ENCODE results near the gene ESYT1.
A peak's percentile ranks its signal among the peaks of the same experiment; 100 is the strongest.

The ESYT1 gene, protein sequence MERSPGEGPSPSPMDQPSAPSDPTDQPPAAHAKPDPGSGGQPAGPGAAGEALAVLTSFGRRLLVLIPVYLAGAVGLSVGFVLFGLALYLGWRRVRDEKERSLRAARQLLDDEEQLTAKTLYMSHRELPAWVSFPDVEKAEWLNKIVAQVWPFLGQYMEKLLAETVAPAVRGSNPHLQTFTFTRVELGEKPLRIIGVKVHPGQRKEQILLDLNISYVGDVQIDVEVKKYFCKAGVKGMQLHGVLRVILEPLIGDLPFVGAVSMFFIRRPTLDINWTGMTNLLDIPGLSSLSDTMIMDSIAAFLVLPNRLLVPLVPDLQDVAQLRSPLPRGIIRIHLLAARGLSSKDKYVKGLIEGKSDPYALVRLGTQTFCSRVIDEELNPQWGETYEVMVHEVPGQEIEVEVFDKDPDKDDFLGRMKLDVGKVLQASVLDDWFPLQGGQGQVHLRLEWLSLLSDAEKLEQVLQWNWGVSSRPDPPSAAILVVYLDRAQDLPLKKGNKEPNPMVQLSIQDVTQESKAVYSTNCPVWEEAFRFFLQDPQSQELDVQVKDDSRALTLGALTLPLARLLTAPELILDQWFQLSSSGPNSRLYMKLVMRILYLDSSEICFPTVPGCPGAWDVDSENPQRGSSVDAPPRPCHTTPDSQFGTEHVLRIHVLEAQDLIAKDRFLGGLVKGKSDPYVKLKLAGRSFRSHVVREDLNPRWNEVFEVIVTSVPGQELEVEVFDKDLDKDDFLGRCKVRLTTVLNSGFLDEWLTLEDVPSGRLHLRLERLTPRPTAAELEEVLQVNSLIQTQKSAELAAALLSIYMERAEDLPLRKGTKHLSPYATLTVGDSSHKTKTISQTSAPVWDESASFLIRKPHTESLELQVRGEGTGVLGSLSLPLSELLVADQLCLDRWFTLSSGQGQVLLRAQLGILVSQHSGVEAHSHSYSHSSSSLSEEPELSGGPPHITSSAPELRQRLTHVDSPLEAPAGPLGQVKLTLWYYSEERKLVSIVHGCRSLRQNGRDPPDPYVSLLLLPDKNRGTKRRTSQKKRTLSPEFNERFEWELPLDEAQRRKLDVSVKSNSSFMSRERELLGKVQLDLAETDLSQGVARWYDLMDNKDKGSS

DNA sequence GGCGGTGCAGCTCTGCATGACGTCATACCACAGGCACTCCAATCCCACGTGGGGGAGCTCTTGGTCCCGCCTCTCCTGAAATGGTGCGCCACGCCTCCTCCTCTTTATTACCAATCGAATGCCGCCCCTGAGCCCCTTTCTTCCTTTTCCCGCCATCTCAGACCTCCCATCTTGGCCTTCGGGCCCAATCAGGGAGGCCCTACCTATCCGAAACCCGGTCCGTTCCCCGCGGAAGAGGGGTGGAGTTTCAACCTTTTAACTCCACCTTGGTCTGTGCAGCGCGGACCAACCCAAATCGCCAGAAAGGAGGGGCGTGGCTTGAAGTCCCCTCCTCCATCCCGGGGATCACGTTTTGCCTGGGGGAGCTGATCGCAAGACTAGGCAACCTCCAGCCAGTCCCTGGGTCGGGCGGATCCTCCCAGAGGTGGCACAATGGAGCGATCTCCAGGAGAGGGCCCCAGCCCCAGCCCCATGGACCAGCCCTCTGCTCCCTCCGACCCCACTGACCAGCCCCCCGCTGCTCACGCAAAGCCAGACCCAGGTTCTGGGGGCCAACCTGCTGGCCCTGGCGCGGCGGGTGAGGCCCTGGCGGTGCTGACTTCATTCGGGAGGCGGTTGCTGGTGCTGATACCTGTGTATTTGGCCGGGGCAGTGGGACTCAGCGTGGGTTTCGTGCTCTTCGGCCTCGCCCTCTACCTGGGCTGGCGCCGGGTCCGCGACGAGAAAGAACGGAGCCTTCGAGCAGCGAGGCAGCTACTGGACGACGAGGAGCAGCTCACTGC, at the start of gene ESYT1:
Gene ESYT1 (plus strand): TSS at position 380 of the 782 bp plus-strand sequence. CDS start 53 bp downstream, at position 433.
- H3K36me3 ChIP-seq (ENCODE audit: control insufficient read depth, insufficient read depth, low read length), result peaks cover 5% of the 10 kb centered on the region
- H3K4me3 ChIP-seq (replicated peaks; ENCODE audit: low read depth, low read length), result peak within 1 kb of the TSS; percentile 76
- H3K27me3 ChIP-seq (replicated peaks; ENCODE audit: control insufficient read depth, insufficient read depth, low read length), result no peaks in the 10 kb centered on the region
- TF ChIP-seq CTCF (IDR thresholded peaks at IDR 0.05; ENCODE audit: insufficient read depth, low read length, poor library complexity, severe bottlenecking), result no peak
- peak; percentile 93 for DNase-seq (ENCODE audit: extremely low read depth, insufficient read length)

DNA sequence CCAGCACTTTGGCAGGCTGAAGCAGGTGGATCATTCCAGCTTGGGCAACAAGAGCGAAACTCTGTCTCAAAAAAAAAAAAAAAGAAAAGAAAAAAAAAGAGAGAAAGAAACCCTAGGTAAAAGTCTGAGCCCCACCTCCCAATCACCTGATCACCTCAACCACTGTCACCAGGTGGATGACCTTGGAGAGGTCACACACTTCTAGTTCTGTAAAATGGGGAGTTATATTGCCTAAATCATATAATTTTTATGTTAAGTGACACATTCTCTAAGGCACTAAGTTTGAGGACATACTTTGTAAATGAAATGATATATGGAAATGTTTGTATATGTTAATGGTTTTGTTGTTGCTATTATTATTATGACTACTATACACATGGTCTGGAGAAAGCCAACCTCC, 49.6 kb upstream of the ESYT1 start:
- no peak overlapping the region for H3K4me3 ChIP-seq (replicated peaks; ENCODE audit: low read depth, low read length)
- no peaks in the 10 kb centered on the region for H3K36me3 ChIP-seq (ENCODE audit: control insufficient read depth, insufficient read depth, low read length)
- H3K27me3 ChIP-seq (replicated peaks; ENCODE audit: control insufficient read depth, insufficient read depth, low read length), result peaks cover 2% of the 10 kb centered on the region; the same call in 1 of the 2 replicates
- DNase-seq (ENCODE audit: extremely low read depth, insufficient read length), result no peak
- TF ChIP-seq CTCF (IDR thresholded peaks at IDR 0.05; ENCODE audit: insufficient read depth, low read length, poor library complexity, severe bottlenecking), result no peak

DNA sequence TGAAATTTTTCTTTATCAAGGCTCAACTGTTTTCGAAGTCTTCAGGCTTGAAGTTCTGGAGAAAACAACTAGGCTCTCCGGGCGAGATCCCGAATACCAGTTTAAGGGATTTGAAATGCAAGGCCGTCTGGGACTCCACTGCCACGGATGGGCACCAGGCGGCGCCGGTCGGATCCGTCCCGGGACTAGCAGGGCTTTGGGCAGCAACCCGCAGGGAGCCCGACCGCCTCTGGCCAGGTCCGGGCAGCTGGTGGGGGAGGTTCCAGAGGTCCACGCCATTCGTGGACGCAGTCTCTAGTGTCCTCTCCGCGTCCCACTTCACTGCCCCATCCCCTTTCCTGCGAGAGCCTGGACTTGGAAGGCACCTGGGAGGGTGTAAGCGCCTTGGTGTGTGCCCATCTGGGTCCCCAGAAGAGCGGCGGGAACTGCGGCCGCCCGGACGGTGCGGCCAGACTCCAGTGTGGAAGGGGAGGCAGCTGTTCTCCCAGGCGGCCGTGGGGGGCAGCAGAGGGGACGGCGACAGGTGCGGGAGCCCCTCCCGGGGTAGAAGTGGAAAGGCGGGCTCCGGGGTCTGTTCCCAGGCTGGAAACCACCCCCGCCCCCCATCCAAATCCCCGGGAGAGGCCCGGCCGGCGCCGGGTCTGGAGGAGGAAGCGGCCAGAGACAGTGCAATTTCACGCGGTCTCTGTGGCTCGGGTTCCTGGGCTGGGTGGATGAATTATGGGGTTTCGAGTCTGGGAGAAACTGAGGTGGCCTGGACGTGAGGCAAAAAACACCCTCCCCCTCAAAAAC, 48.9 kb upstream of the ESYT1 start:
- Histone ChIP-seq H3K4me3 (replicated peaks; ENCODE audit: low read depth, low read length) (peak overlapping the region; percentile 61), H3K27me3 (replicated peaks; ENCODE audit: control insufficient read depth, insufficient read depth, low read length) (peaks cover 4% of the 10 kb centered on the region), H3K36me3 (ENCODE audit: control insufficient read depth, insufficient read depth, low read length) (no peaks in the 10 kb centered on the region)
- DNase-seq (ENCODE audit: extremely low read depth, insufficient read length), result peak; percentile 54
- TF ChIP-seq CTCF (IDR thresholded peaks at IDR 0.05; ENCODE audit: insufficient read depth, low read length, poor library complexity, severe bottlenecking), result peak; percentile 75

DNA sequence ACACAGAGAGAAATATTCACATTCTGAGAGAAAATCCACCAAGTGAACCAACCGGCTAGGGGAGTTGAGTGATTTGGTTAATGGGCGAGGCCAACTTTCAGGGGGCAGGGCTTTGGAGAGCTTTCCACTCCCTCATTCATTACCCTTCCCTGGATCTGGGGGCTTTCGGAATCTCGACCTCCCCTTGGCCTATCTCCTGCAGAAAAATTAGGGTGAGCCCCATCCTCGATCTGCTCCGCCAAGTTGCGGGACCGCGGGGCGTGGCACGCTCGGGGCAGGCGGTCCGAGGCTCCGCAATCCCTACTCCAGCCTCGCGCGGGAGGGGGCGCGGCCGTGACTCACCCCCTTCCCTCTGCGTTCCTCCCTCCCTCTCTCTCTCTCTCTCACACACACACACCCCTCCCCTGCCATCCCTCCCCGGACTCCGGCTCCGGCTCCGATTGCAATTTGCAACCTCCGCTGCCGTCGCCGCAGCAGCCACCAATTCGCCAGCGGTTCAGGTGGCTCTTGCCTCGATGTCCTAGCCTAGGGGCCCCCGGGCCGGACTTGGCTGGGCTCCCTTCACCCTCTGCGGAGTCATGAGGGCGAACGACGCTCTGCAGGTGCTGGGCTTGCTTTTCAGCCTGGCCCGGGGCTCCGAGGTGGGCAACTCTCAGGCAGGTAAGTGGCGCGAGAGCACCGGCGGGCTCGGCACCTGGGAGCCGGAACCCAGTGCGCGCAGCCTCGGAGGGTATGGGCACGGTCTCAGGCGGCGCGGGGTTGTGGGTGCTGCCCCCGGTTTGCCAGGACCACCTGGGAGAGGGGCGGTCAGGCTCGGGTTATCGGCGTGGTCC, 48.1 kb upstream of the ESYT1 start, which contains the start of gene ERBB3:
Gene ERBB3 (plus strand): TSS at position 443 of the 833 bp plus-strand sequence. CDS start 136 bp downstream, at position 579.
- Histone ChIP-seq H3K36me3 (ENCODE audit: control insufficient read depth, insufficient read depth, low read length) (no peaks in the 10 kb centered on the region), H3K27me3 (replicated peaks; ENCODE audit: control insufficient read depth, insufficient read depth, low read length) (peaks cover 4% of the 10 kb centered on the region), H3K4me3 (replicated peaks; ENCODE audit: low read depth, low read length) (peak within 1 kb of the TSS; percentile 61)
- peak; percentile 41 for DNase-seq (ENCODE audit: extremely low read depth, insufficient read length)
- no peak for TF ChIP-seq CTCF (IDR thresholded peaks at IDR 0.05; ENCODE audit: insufficient read depth, low read length, poor library complexity, severe bottlenecking)

All from GM06990 (cell line).